Testis (tissue), 2 donors: ENCODE data around the gene ZNF219.

ENCODE experiments used
- CTCF ChIP-seq, 3 experiments: fragments of 450-650 bp in 2 of 3; fragments of 200-600 bp in 1 of 3; sonication (generic) in 1 of 3; IDR thresholded peaks; one replicate each; pipeline ENCODE4 v1.5.1; 2016 to 2019; ENCODE audit warnings: antibody characterized with exemption in 3 of 3, mild to moderate bottlenecking in 2 of 3, moderate library complexity in 1 of 3
- POLR2A ChIP-seq: fragments of 450-650 bp; IDR thresholded peaks from one replicate; pipeline ENCODE4 v1.6.1; 2017; ENCODE audit warnings: antibody characterized with exemption, mild to moderate bottlenecking, moderate library complexity

- peak; percentile 69 to 89 (median 88) for TF ChIP-seq CTCF (IDR thresholded peaks at IDR 0.05)
- peak; percentile 73 for TF ChIP-seq POLR2A
These were observed 5.4 kb upstream of the ZNF219 start for GRCh38 chr14:21103710-21104447.
